NCI-H2196 (cell line): ENCODE measurements around the gene PHC2.
"Not testable (repeated sequence)": the region's sequence is repeated elsewhere in the genome, so short reads cannot be mapped to it uniquely, and the experiment has no call there.

Experiments
- DNase-seq: peaks from one replicate; lab custom pipeline; 2025; ENCODE audit not compliant: unreplicated experiment; lab: John Stamatoyannopoulos, UW

Gene PHC2

GRCh38 chr1:33297911-33298622, 132.8 kb downstream of the PHC2 start:
- DNase-seq, result no peak

GRCh38 chr1:33296824-33297223, 134.1 kb downstream of the PHC2 start:
- no peak for DNase-seq

- DNase-seq, result no peak
Observed at GRCh38 chr1:33296082-33296458, 134.8 kb downstream of the PHC2 start.

- DNase-seq, result peak; percentile 91
Observed at GRCh38 chr1:33295450-33296081, 135.3 kb downstream of the PHC2 start.

- DNase-seq, result no peak
Observed at GRCh38 chr1:33295023-33295422, 135.9 kb downstream of the PHC2 start.

- DNase-seq, result no peak
Observed at GRCh38 chr1:33294071-33295010, 136.6 kb downstream of the PHC2 start.

- no peak for DNase-seq
Observed at GRCh38 chr1:33292726-33293340, 138.1 kb downstream of the PHC2 start.

GRCh38 chr1:33290615-33291014, 140.3 kb downstream of the PHC2 start:
- DNase-seq, result not testable (repeated sequence)

- no peak for DNase-seq
Observed at GRCh38 chr1:33289858-33290154, 141.1 kb downstream of the PHC2 start.

- DNase-seq, result no peak
Observed at GRCh38 chr1:33288976-33289857, 141.7 kb downstream of the PHC2 start.

GRCh38 chr1:33287317-33287716, 143.6 kb downstream of the PHC2 start:
- DNase-seq, result no peak

GRCh38 chr1:33286451-33287185, 144.3 kb downstream of the PHC2 start:
- DNase-seq, result no peak

GRCh38 chr1:33284049-33284448, 146.8 kb downstream of the PHC2 start:
- no peak for DNase-seq

- DNase-seq, result no peak
Observed at GRCh38 chr1:33282791-33283190, 148.1 kb downstream of the PHC2 start.

- no peak for DNase-seq
Observed at GRCh38 chr1:33281554-33282303, 149.2 kb downstream of the PHC2 start.

GRCh38 chr1:33280091-33280661, 150.7 kb downstream of the PHC2 start:
- no peak for DNase-seq

- no peak for DNase-seq
Observed at GRCh38 chr1:33277488-33278084, 153.3 kb downstream of the PHC2 start.

GRCh38 chr1:33276573-33277298, 154.2 kb downstream of the PHC2 start:
- DNase-seq, result no peak
